HG02623 (cell line): ENCODE results near the gene IGF2BP2.
"Not testable (repeated sequence)": the region's sequence is repeated elsewhere in the genome, so short reads cannot be mapped to it uniquely, and the experiment has no call there.

Source experiments
- ATAC-seq: cut with Tn5 transposase; IDR thresholded peaks from one replicate; pipeline ENCODE4 v1.9.1; 2021; ENCODE audit warnings: moderate library complexity; ENCODE audit not compliant: unreplicated experiment

IGF2BP2 gene

DNA sequence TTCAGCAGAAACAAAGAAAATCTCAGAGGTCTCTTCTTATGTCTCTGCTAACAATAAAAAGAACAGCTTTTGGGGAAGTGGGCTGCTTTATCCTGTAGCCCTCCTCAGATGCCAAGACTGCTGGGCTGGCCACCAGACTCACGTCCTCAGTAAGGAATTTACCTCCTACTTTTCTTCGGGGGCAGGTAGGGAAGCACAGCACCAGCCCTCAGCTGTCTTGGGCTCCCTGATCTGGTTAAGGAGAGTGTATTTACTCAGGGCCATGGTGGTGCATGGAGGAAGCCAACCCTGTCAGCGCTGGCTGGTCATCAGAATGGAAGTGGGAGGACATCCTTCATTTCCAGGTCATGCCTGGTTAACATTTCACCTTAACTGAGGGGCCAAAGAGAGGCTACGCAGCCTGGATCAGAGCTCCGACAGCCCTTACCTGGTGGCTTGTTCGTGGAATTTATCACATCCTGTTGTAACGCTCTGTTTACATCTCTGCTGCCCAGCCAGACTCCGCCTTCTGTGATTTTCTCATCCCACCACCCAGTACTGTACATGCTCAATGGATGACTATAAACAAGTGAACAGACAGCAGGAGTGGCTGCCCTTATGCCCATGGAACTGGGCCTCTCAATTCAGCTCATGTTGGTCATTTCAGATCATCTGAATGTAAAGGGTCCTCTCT is 108.3 kb downstream of the IGF2BP2 start:
- ATAC-seq, result no peak

DNA sequence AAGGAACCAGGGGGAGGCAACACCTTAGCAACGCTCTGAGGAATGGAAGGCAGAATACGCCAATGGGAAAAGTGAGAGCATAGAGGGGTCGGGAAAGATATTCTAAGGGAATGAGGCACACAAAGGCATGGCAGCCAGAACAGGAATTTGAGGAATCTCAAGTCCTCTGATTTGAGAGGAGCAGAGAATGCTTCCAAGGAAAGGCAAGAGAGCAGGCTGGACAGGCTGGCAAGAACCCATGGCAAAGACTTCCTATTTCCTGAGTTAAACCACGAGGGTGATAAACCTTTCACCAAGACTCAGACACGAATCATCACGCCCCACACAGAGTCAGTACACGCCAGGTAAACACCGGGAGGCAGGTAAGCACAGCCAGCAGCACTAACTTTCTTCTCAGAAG is 109.8 kb downstream of the IGF2BP2 start:
- no peak for ATAC-seq

DNA sequence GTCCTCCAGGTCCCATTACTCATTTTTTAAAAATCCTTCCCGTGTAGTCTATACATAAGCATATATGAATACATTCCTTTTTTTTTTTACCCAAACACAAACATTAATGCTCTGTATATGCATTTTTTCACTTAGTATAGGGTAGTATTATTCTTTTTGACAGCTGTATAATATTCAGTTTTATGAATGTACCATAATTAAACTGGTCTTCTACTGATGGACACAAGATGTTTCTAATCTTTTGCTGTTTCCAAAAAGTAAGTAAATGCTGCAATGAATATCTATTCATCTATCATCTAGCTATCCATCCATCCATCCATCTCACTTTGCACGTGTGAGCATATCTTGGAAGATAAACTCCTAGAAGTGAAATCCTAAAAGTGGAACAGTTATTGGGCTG is 110.8 kb downstream of the IGF2BP2 start:
- ATAC-seq, result no peak

DNA sequence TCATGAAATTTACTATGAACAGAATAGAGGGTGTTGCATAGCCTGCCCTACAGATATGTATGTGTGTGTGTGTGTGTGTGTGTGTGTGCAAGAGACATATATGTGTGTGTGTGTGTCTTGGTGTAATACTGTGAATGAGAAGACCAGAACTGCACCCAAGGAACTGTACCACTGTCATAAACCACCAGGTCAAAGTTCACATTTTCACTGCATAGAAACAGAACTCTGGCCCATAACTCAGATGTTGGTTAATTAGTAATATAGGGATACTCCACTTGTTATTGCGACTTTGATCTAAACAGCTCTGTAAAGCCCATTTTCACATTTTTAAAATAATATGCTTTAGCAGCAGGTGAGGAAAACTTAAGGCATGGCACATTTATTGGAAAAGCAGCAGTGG is 111.8 kb downstream of the IGF2BP2 start:
- no peak for ATAC-seq

DNA sequence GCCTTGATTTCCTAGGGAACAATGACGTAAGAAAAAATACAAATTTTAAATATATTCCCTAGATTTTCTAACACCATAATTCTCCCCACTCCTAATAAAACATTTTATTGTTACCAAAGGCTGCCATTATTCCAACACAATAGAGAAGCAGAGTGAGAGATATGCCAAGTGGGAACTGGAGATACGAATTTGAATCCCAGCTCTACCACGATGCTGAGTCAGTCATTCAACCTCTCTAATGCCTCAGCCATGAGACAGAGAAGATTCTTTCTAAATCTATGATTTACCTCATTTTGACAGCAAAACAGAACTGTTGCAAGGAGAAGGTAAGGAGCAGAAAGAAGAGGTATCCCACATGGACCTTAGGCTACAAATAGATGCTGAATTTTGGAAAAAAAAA is 112.5 kb downstream of the IGF2BP2 start:
- ATAC-seq, result no peak

DNA sequence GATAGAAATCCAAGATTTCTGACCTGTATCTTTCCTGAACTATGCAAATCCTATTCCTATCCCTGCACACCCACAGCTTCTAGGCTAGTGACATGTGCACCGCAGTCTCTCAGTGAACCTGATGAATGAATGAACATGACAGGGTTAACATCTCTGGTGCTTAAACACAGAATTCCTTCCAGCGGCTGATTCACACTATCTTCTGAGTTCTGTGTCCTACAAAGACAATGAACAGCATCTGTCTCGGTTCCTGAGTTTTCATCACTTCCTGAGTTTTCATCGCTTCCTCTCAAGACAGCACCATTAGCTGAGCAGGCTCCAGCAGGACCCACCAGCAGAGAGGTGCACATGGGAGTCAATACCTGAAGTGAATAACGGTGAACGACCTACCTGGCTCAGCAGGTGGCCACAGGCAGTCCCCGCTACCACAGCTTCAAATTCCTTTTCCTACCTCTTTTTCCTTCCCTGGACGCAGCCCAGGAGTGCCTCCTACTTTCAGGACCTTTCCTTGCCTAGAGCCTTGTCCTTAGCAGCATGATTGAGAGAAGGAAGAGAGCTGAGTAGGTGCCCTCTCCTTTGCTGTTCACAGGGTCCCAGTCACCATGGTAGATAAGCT is 113.5 kb downstream of the IGF2BP2 start:
- ATAC-seq, result no peak

DNA sequence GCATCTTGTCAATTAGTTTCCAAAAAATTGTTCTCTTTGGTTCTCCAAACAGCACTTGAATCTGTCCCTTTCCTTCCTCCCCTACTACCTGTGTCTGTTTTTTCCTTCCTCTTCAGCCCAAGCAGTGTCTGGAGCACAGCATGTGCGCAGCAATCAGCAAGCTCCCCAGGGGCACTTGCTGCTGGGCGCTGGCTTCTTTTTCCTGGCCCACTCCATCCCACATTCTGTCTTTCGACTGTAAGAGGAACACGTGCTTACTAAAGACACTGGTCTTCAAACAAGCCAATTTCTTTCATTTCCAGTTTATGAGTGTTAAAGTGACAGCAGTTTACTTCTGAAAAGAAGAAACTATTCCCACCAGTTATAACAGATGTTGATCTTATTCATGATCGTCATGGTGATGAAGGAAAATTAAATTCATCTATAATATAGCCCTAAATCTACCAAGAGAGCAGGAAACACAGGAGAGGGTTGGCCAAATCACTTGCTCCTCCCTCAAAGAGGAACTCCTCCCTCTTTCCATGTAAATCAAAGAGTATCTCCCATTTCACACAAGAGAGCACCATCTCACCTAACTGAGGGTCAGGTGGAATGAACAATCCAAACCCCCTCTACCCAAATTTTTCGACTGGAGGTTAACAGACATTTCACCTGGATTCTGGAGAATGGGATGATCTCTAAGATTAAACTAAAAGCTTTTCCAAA is 115.4 kb downstream of the IGF2BP2 start:
- ATAC-seq, result no peak

DNA sequence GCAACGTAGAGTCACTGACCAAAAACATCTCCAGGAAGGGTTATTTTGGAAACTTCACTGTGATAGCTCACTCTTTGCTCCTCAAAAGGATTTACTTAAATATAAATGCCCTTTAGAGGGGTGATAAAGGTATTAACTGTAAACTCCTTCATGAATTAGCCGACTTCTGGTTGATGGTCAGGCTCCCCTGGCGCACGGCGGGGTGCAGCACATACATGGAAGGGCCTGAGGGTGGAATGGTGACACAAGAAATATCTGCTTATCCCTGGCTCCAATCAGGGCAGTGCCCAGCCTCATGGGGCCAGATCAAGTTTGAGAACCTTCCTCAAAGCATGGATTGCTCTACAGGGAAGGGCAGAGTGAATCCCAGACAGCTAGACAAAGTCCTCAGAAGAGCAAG is 116.5 kb downstream of the IGF2BP2 start:
- ATAC-seq, result no peak

DNA sequence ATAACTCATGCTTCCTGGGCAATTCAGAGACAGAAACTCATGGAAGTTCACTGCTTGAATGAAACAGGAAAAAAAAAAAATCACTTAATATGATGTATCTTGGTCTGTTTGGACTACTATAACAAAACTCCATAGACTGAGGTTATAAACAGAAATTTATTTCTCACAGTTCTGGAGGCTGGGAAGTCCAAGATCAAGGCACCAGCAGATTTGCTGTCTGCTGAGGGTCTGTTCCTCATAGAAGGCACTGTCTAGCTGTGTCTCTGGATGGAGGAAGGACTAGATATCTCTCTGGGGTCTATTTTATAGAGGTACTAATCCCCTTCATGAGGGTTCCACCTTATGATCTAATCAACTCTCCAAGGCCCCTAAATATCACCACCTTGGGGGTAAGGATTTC is 119.3 kb downstream of the IGF2BP2 start:
- no peak for ATAC-seq

DNA sequence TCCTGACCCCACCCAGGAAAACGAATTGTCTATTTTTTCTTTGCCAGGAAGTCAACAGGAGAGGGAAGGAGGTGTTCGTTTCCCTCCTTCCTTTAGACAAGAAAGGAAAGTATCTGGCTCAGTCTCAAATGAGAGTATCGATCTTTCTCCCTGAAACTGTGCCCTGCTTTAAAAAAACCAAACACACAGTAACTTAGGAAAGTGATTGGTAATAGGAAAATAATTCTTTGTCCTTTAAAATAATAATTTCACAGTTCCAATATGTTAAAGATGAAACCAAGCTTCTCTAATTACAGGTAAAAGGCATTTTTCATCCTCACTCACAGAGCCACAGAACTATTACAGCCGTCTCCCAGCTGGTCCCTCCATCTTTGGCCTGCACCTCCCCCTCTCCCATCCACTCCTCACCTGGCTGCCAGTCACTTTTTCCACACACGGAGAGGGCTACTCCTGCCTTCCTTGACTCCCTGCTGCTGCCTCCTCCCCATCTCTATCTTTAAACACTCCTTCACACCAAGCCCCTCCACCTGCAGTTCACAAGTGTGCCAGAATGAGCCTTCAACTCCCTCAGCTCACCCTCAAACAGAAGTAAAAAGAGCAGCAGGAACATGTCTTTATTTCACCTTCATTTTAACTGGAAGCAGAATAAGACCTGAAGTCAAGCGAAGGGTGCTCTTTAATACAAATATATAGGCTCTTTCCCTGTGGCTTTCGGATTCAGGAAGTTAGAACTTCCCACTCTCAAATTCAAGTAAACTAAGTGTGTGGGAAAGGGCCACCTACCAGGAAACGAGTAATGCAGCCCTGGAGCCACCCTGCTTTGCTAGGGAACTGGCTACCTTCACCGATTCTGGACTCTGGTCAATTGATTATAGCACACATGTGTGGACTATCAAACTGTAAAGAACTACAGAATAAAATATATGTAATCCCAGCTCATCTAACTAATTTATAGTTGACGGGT is 122.3 kb downstream of the IGF2BP2 start:
- ATAC-seq, result no peak

DNA sequence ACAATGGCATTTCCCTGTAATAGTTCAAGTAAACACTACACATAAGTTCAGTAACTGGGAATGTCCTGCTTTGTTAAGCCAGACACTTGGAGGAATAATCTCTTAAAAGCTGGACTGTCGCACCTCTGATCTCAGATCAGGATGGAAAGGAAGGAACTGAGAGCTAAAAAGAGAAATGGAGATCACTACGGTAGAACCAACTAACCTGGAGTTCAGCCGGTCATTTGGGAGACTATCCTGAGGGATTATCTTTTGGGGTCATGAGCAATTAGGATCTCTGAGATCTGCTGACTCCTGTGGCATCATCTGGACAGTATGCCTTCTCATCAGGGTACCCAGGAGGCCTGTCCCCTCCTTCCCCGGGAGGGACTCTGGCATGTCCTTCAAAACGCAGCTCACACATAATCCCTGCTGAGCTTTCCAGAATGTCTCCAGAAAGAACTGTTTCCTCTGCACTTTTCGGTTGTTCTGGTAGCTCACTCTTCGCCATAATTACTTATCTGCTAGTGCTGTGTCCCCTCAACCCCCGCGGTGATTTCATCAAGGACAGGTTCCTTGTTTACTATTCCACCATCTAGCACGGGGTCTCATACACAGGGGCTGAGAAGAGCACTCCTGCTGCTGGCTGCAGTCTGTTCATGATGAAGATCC is 123.1 kb downstream of the IGF2BP2 start:
- no peak for ATAC-seq

DNA sequence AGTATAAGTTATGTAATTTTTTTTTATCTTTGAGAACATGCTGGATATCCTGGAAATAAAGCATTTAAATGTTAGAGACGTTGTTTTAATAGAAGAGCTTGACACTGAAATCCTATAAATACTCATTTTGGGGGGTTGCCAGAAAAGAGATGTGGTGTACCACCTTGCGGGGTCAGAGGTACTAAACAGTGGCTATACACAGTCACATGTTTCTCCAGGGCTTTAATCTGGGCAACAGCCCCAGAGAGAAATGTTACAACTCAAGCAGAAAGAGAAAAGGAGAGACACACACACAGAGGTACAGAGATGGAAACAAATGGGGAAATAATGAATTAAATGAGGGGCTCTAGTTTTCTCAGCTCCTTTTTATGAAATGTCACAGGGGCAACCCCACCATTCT is 124.9 kb downstream of the IGF2BP2 start:
- no peak for ATAC-seq

DNA sequence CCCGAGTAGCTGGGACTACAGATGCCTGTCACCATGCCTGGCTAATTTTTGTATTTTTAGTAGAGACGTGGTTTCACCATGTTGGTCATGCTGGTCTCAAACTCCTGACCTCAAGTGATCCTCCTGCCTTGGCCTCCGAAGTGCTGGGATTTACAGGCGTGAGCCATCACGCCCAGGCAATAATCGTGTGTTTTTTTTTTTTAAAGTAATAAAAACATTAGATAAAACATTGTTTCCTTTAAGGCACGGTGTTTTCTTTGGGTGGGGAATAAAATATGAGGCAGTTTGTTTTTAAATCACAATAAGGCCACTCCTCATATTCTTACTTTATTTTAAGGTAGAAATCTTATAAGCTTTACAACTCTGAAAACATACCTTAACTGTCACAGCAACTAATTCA is 127.6 kb downstream of the IGF2BP2 start:
- not testable (repeated sequence) for ATAC-seq

DNA sequence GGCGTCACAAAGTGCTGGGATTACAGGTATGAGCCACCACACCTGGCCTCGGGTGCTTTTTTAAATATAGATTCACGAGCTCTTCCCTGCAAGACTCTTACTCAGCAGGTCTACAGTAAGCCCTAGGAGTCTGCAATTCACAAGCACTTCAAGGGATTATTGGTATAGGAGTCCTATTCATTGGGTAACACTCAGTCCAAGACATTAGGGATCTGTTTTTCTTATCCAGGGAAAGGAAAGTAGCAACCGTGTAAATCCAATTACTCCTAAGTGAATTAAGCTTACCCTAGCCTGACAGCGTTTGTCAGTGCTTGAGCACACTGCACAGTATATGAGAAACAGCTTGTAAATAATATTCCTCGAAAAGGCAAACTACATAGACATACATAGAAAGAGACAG is 128.8 kb downstream of the IGF2BP2 start:
- ATAC-seq, result no peak

DNA sequence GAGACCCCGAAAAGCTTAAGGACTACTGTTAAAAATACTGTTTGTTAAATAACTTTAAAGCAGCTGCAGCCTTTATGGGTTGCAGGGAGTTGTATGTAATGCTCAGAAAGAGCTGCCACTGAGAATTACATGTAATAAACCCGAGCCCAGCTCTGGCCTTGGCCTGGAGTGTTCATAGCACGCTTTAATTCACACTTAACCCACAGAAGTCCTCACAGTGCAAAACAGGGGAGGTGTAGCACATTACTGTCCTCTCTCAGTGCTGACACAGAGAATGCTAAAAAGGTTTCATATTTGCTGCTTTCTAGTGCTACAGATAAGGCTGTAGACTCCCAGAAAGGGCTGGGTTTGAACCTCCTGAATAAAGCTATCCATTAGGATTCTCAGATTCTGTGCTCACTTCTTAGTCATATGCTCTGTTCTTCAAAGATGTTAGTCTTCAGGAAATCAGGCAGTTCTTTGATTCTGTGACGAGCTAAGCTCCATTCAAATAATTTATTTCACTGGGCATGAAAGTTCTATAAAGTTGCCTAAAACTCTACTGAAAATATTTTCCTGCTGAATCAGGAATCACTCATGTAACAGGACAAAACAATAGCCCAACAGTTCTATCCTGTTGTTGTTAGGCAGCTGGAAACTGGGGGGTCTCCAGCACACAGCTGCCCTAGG is 130.7 kb downstream of the IGF2BP2 start:
- ATAC-seq, result no peak

DNA sequence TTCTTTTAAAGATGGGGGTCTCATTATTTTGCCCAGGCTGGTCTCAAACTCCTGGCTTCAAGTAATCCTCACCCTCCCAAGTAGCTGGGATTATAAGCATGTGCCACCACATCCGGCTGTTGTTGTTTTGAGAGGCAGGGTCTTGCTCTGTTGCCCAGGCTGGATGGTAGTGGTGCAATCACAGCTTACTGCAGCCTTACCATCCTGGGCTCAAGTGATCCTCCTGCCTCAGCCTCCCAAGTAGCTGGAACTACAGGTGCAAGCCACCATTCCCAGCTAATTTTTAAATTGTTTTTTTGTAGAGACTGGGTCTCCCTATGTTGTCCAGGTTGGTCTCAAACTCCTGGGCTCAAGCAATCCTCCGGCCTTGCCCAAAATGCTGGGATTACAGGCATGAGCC is 133.2 kb downstream of the IGF2BP2 start:
- no peak for ATAC-seq

DNA sequence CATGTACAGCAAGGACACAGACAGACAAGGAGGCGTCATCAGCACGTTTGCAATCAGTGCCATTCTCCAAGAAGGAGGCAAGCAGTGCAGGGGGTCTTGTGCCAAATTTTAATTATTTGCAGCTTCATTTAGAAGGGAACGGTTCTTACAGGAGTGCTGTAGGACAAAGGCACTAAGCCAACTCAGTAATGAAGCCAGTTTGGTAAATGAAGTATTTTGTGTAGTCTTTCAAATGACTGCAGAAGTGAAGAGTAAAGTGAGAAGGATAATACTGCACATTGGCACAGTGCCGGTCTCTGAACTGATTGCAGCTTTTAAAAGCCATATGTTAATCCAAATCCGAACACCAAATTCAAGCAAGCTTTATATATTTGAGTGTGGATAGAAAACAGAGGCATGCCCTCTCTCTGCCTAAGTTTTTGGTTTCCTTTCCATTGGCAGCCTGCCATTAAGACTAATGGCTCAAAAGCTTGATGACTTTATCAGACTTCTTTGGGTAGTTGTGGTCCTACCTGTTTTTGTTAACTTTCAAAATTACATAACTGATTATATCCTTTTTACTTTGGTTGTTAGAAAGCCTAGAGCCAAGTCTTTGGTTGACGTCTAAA is 137.5 kb downstream of the IGF2BP2 start:
- no peak for ATAC-seq

DNA sequence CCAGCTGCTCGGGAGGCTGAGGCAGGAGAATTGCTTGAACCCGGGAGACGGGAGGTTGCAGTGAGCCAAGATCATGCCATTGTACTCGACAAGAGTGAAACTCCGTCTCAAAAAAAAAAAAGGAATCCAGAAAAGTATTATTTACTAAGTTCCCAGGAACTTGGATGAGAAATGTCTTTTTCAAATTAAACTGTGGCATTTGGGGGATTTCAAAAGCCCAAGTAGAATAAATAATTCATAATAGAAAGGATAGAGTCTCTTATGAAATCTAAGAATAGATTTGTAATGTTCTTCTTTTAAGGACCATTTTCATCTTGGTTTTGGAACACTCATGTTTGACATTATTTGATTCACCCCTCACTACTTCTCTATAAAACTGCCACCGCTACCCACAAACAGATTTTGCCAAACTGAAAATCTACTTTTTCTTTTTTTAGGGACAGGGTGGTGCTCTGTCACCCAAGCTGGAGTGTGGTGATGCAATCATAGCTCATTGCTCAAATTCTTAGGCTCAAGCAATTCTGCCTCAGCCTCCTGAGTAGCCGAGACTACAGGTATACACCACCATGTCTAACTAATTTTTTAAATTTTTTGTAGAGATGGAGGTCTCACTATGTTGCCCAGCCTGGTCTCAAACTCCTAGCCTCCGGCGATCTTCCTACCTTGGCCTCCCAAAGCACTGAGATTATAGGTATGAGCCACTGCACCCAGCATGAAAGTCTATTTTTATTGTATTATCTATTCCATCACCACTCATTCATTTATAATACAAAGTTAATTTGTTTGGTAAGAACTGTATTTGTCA is 139.4 kb downstream of the IGF2BP2 start:
- ATAC-seq, result no peak

DNA sequence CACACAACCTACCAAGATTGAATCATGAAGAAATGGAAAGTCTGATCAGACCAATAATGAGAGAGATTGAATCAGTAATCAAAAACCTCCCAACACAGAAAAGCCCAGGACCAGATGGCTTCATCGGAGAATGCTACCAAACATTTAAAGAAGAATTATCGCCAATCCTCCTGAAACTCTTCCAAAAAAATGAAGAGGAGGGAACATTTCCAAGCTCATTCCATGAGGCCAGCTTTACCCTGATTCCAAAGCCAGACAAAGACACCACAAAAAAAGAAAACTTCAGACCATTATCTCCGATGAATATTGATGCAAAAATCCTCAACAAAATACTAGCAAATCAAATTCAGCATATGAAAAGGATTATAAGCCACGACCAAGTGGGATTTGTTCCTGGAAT is 144.6 kb downstream of the IGF2BP2 start:
- ATAC-seq, result no peak
